Spinal cord (tissue), 10 donors: ENCODE data around the gene TADA2A. TPM values are rescaled to one million over a fixed set of nuclear protein-coding genes. Genes with fewer than 3 reads are reported as not detected.

Experiments
- DNase-seq, 6 donors: peaks; one replicate each; pipeline versions ENCODE4 v3.0.0 to v3.0.0-alpha.2; 2013 to 2015; ENCODE audit warnings: low spot score in 6 of 6, low read depth in 4 of 6
- H3K27ac ChIP-seq: one replicate; pipeline ENCODE4 v1.5.1; 2013; ENCODE audit warnings: low read depth, low read length, control low read depth
- H3K27me3 ChIP-seq: one replicate; pipeline ENCODE4 v1.6.1; 2013; ENCODE audit warnings: low read length; ENCODE audit not compliant: control insufficient read depth, insufficient read depth
- H3K36me3 ChIP-seq: one replicate; pipeline ENCODE4 v1.6.1; 2013; ENCODE audit warnings: low read length; ENCODE audit not compliant: control insufficient read depth, insufficient read depth
- H3K4me1 ChIP-seq: one replicate; pipeline ENCODE4 v1.6.1; 2013; ENCODE audit warnings: low read length; ENCODE audit not compliant: control insufficient read depth, insufficient read depth
- H3K4me3 ChIP-seq: one replicate; pipeline ENCODE4 v1.5.1; 2013; ENCODE audit warnings: low read depth, low read length, control low read depth
- H3K9me3 ChIP-seq: one replicate; pipeline ENCODE4 v1.6.1; 2013; ENCODE audit warnings: low read length; ENCODE audit not compliant: control insufficient read depth, insufficient read depth
- WGBS: methylation state at CpG from one replicate; pipeline ENCODE4 v1.1.5; 2013; ENCODE audit warnings: missing lambda C conversion rate; ENCODE audit not compliant: insufficient coverage; 5-methylcytosine and 5-hydroxymethylcytosine counted together
- long read RNA-seq, 4 donors: transcript quantifications; one replicate each; lab custom pipeline, GENCODE V29; 2026
- polyA plus RNA-seq, 2 donors: library from polyadenylated mRNA; unstranded; fragments of 120-200 nt; gene quantifications; one replicate each; pipeline ENCODE4 v1.2.1, GENCODE V29; 2013; ENCODE audit not compliant: insufficient read length in 2 of 2
- total RNA-seq, 2 donors: library from RNA; depleted of rRNA in 1 of 2; stranded (reverse); fragments of 120-200 nt in 1 of 2; fragments of >200 nt in 1 of 2; gene quantifications; one replicate each; pipeline versions ENCODE4 v1.2.3 to v1.2.4, GENCODE V29; 2013 to 2014
- donor health status: healthy.

Gene TADA2A, protein sequence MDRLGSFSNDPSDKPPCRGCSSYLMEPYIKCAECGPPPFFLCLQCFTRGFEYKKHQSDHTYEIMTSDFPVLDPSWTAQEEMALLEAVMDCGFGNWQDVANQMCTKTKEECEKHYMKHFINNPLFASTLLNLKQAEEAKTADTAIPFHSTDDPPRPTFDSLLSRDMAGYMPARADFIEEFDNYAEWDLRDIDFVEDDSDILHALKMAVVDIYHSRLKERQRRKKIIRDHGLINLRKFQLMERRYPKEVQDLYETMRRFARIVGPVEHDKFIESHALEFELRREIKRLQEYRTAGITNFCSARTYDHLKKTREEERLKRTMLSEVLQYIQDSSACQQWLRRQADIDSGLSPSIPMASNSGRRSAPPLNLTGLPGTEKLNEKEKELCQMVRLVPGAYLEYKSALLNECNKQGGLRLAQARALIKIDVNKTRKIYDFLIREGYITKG
- total RNA-seq (10 to 100 TPM; 26.4 to 40.0 TPM), polyA plus RNA-seq (10 to 100 TPM; 24.8 to 30.6 TPM)
- long read RNA-seq, donor 1, full-length matches to known transcripts: 2 of 2 reads
- long read RNA-seq, donor 1, partial matches to known transcripts: 0 of 2 reads
- long read RNA-seq, donor 1, other reads (novel, unspliced or antisense): 0 of 2 reads
- long read RNA-seq, donor 2, partial matches to known transcripts: 0 of 1 reads
- long read RNA-seq, donor 2, other reads (novel, unspliced or antisense): 0 of 1 reads
- long read RNA-seq, donor 3, full-length matches to known transcripts: 6 of 6 reads
- long read RNA-seq, donor 3, partial matches to known transcripts: 0 of 6 reads
- long read RNA-seq, donor 3, other reads (novel, unspliced or antisense): 0 of 6 reads
- long read RNA-seq, donor 4, partial matches to known transcripts: 0 of 1 reads
- long read RNA-seq, donor 4, other reads (novel, unspliced or antisense): 0 of 1 reads

- H3K4me1 ChIP-seq: peaks cover 14% of the 10 kb centered on the region
- peak within 1 kb of the TSS; percentile 87 for H3K4me3 ChIP-seq
- no peaks in the 10 kb centered on the region for H3K27me3 ChIP-seq
- H3K9me3 ChIP-seq: no peaks in the 10 kb centered on the region
- DNase-seq: peak; percentile 49 to 92 (median 68)
- WGBS: under 1% methylated on average over 97 of the region's 98 CpGs
- H3K36me3 ChIP-seq: peaks cover 11% of the 10 kb centered on the region
- peak within 1 kb of the TSS; percentile 89 for H3K27ac ChIP-seq
Measured at GRCh38 chr17:37406635-37407461, at the start of gene TADA2A, which contains the start of gene ACACA. TSS of gene TADA2A (plus strand) at chr17:37406886. CDS start at chr17:37411366, 4,480 bp downstream. TSS of gene ACACA (minus strand) at chr17:37406836. CDS start at chr17:37406299, 537 bp downstream.

- DNase-seq: peak; percentile 57 to 93 (median 68)
- peak overlapping the region; percentile 80 for H3K4me3 ChIP-seq
- peaks cover 21% of the 10 kb centered on the region for H3K4me1 ChIP-seq
- 1% methylated on average over 18 of the region's 21 CpGs for WGBS
- no peaks in the 10 kb centered on the region for H3K9me3 ChIP-seq
- no peaks in the 10 kb centered on the region for H3K36me3 ChIP-seq
- no peaks in the 10 kb centered on the region for H3K27me3 ChIP-seq
- peak overlapping the region; percentile 81 for H3K27ac ChIP-seq
Measured at GRCh38 chr17:37358098-37358829, 48.4 kb upstream of the TADA2A start.

DNA sequence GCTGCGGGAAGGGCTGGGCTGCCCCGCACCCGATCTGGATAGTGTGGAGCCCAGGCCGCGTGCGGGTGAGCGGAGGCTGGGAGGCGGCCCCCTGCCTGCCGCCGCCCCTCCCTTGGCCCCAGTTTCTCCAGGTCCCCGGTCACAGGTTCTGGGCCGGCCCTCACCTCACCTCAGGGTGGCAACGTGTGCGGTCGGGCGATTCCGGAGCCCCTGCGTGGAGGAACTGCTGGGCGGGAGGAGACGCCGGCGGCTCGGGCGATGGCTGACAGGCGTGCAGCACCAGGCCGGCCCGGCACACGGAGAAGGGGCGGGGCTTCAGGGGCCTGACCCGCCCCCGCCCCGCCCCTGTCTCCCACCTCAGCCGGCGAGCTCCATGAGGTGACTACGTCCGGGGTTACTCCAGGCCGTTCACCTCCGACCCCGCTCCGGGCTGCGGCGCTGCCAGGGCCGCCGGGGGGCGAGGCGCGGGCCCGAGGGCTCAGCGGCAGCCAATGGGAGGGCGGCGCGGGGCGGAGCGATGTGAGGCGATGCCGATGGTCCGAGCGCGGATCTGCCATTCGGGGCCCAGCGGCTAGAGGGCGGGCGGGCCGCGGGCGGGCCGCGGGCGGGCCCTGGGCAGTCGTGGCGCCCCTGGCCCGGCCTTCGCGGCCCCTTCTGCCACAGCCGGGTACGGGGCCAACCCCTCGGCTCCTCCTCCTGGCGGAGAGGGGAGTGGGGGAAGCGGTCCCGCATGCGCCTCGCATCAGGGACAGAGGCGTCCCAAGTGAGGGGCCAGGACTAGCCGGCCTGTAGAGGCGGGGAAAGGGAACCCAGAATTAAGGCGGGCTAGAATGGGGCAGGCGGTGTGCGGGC, 47.6 kb upstream of the TADA2A start:
- under 1% methylated on average over 80 of the region's 88 CpGs for WGBS
- peak overlapping the region; percentile 87 for H3K27ac ChIP-seq
- H3K4me3 ChIP-seq: peak overlapping the region; percentile 80
- DNase-seq: peak; percentile 64 to 97 (median 82)
- no peaks in the 10 kb centered on the region for H3K36me3 ChIP-seq
- H3K27me3 ChIP-seq: no peaks in the 10 kb centered on the region
- peaks cover 21% of the 10 kb centered on the region for H3K4me1 ChIP-seq
- H3K9me3 ChIP-seq: no peaks in the 10 kb centered on the region

- no peaks in the 10 kb centered on the region for H3K27me3 ChIP-seq
- no peaks in the 10 kb centered on the region for H3K36me3 ChIP-seq
- 13% methylated on average over 14 of the region's 18 CpGs for WGBS
- H3K4me3 ChIP-seq: peak overlapping the region; percentile 61
- H3K9me3 ChIP-seq: no peaks in the 10 kb centered on the region
- no peak for DNase-seq
- peak overlapping the region; percentile 87 for H3K27ac ChIP-seq
- H3K4me1 ChIP-seq: peaks cover 21% of the 10 kb centered on the region
Measured at GRCh38 chr17:37359682-37360188, 47.0 kb upstream of the TADA2A start.

DNA sequence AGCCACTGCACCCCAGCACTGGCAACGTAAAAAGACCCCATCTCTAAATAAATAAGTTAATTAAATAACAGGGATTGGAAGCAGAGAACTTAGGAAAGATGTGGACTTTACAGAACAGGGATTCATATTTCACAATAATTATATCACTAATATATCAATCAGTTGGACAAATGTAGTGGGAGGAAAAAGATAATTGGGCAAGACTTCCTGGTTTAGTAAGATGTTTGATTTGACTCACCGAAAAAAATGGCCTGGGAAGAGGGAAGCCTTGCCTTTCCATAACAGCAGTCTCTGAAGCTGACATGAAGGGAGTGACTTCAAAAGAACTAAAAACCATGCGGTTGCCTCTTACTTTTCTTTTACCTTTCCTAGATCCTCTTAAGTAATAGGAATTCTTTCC, 46.1 kb upstream of the TADA2A start:
- Histone ChIP-seq H3K4me1 (peaks cover 21% of the 10 kb centered on the region), H3K36me3 (no peaks in the 10 kb centered on the region), H3K27ac (no peak overlapping the region), H3K27me3 (no peaks in the 10 kb centered on the region), H3K4me3 (no peak overlapping the region), H3K9me3 (no peaks in the 10 kb centered on the region)
- DNase-seq: no peak
- WGBS: no CpG with 5 or more reads among the region's 3 CpGs

GRCh38 chr17:37361543-37361942, 45.1 kb upstream of the TADA2A start:
- Histone ChIP-seq H3K9me3 (no peaks in the 10 kb centered on the region), H3K4me3 (no peak overlapping the region), H3K27ac (no peak overlapping the region), H3K27me3 (no peaks in the 10 kb centered on the region), H3K4me1 (peaks cover 19% of the 10 kb centered on the region), H3K36me3 (no peaks in the 10 kb centered on the region)
- no peak for DNase-seq
- no CpG with 5 or more reads among the region's 4 CpGs for WGBS

DNA sequence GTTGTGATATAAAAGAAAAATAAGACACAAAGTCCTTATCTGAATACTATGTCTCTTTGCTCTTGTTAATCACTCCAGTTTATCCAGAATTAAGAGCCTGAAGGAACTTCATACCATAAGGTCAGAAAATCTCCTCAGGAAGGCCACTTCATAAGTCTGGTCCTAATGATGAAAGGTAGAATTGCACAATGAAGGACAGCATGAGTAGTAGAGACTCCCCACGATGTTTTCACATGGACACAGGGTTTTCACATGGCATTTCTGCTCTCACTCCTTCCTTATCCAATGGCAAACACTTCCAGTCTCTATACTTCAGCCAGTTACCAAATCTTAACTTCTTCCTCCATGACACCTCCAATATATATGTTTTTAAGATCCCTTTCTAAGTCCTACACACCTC, 41.1 kb upstream of the TADA2A start:
- H3K36me3 ChIP-seq: no peaks in the 10 kb centered on the region
- H3K4me3 ChIP-seq: no peak overlapping the region
- no peaks in the 10 kb centered on the region for H3K27me3 ChIP-seq
- DNase-seq: no peak
- H3K9me3 ChIP-seq: no peaks in the 10 kb centered on the region
- H3K27ac ChIP-seq: no peak overlapping the region
- 86% methylated on average over 1 of the region's 1 CpG for WGBS
- H3K4me1 ChIP-seq: no peaks in the 10 kb centered on the region

GRCh38 chr17:37368577-37368976, 38.1 kb upstream of the TADA2A start:
- Histone ChIP-seq H3K9me3 (no peaks in the 10 kb centered on the region), H3K27me3 (no peaks in the 10 kb centered on the region), H3K36me3 (no peaks in the 10 kb centered on the region), H3K4me1 (no peaks in the 10 kb centered on the region), H3K4me3 (no peak overlapping the region), H3K27ac (no peak overlapping the region)
- DNase-seq: no peak
- 60% methylated on average over 1 of the region's 3 CpGs for WGBS
